Brain microvascular endothelial cell (primary cell): Measurements from ENCODE around the gene FAM20A.
"Not testable (repeated sequence)": the region's sequence is repeated elsewhere in the genome, so short reads cannot be mapped to it uniquely, and the experiment has no call there.

Experiments used
- DNase-seq: peaks from one replicate; pipeline ENCODE4 v3.0.0-alpha.2; 2020
- H3K27ac ChIP-seq: fragments of 250-450 bp; sonication (Bioruptor Pico); 2 replicates; pipeline ENCODE4 v1.5.1; 2020; ENCODE audit warnings: mild to moderate bottlenecking, moderate library complexity
- H3K27me3 ChIP-seq: fragments of 250-450 bp; sonication (Bioruptor Pico); replicated peaks from 2 replicates; pipeline ENCODE4 v1.5.1; 2020; ENCODE audit warnings: mild to moderate bottlenecking
- H3K36me3 ChIP-seq: fragments of 250-450 bp; sonication (Bioruptor Pico); replicated peaks from 2 replicates; pipeline ENCODE4 v1.5.1; 2020; ENCODE audit warnings: mild to moderate bottlenecking
- H3K4me3 ChIP-seq: 2 replicates; pipeline ENCODE4 v1.5.1; 2011; ENCODE audit warnings: low read depth, mild to moderate bottlenecking, control low read depth, low read length, moderate library complexity
- in situ Hi-C: cut with HindIII; loops from 2 replicates; pipeline ENCODE4 v1.10.0; 2017; ENCODE audit warnings: low sequenced_read_pairs, low pct_ligation_motif_present
- TF ChIP-seq, protein P1 (sequence below): IDR thresholded peaks from 2 replicates; pipeline ENCODE4 v1.5.1; 2011; ENCODE audit warnings: low read depth, mild to moderate bottlenecking, moderate library complexity, low read length, control low read depth, inconsistent platforms; ENCODE audit errors: missing control alignments

FAM20A gene

DNA sequence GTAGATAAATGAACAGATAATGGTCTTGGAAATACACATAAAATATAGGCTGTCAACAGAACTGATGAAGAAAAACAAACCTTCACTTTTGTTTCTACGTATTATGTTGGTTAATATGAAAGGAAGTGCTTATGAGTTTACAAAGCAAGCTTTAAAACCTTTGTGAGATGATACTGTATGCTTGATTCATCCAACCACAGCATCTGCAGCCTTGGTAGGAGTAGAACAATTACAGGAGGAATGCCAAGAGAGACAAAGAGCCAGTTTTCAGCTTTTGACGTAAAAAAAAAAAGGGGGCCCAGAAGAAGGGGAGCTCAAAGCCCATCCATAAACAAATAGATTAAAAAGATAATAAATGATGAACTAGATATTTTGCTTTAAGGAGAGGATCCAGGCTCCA lies 13.3 kb downstream of the FAM20A start:
- Histone ChIP-seq H3K27me3 (peaks cover 2% of the 10 kb centered on the region), H3K27ac (no peak overlapping the region), H3K36me3 (no peaks in the 10 kb centered on the region), H3K4me3 (no peak overlapping the region)
- TF ChIP-seq, protein P1, sequence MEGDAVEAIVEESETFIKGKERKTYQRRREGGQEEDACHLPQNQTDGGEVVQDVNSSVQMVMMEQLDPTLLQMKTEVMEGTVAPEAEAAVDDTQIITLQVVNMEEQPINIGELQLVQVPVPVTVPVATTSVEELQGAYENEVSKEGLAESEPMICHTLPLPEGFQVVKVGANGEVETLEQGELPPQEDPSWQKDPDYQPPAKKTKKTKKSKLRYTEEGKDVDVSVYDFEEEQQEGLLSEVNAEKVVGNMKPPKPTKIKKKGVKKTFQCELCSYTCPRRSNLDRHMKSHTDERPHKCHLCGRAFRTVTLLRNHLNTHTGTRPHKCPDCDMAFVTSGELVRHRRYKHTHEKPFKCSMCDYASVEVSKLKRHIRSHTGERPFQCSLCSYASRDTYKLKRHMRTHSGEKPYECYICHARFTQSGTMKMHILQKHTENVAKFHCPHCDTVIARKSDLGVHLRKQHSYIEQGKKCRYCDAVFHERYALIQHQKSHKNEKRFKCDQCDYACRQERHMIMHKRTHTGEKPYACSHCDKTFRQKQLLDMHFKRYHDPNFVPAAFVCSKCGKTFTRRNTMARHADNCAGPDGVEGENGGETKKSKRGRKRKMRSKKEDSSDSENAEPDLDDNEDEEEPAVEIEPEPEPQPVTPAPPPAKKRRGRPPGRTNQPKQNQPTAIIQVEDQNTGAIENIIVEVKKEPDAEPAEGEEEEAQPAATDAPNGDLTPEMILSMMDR, result no peak
- in situ Hi-C loops, result no loop called here
- DNase-seq, result no peak

DNA sequence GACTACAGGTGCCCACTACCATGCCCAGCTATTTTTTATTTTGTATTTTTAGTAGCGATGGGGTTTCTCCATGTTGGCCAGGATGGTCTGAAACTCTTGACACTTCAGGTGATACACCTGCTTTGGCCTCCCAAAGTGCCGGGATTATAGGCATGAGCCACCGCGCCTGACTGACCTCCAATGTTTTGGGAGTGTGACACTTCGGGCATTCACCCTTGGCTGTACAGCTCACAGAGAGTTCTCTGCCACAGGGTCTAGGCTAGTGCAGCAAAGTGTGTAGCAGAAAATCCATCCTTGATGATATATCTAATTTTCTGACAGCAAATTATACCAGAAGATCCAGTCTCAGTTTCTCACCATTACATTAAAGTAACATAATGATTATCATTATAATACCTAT lies 14.1 kb downstream of the FAM20A start:
- TF ChIP-seq, protein P1, result no peak
- H3K27ac ChIP-seq, result no peak overlapping the region
- H3K4me3 ChIP-seq, result no peak overlapping the region
- H3K27me3 ChIP-seq, result peaks cover 2% of the 10 kb centered on the region
- in situ Hi-C loops, result no loop called here
- DNase-seq, result no peak
- no peaks in the 10 kb centered on the region for H3K36me3 ChIP-seq

DNA sequence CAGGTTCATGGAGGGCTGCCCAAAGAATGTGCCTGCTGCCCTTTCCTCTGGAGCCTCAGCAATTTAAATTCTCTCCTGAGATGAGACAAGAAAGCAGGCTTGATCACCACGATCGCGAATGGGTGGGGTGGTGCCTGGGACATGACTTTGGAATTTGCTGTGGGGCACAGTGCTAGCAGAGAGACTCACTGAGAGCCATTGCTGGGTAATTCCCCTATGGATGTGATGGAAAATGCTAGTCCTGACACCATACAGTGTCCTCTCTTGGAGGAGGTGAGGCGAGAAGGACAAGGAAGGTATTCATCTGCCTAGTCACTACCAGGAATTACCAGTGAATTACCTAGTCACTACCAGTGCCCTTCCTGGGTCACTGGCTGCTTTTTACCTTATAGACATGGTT lies 15.5 kb downstream of the FAM20A start:
- in situ Hi-C loops, result no loop called here
- H3K27me3 ChIP-seq, result peaks cover 2% of the 10 kb centered on the region
- no peak overlapping the region for H3K27ac ChIP-seq
- no peak for DNase-seq
- TF ChIP-seq, protein P1, result no peak
- H3K36me3 ChIP-seq, result no peaks in the 10 kb centered on the region
- H3K4me3 ChIP-seq, result no peak overlapping the region

DNA sequence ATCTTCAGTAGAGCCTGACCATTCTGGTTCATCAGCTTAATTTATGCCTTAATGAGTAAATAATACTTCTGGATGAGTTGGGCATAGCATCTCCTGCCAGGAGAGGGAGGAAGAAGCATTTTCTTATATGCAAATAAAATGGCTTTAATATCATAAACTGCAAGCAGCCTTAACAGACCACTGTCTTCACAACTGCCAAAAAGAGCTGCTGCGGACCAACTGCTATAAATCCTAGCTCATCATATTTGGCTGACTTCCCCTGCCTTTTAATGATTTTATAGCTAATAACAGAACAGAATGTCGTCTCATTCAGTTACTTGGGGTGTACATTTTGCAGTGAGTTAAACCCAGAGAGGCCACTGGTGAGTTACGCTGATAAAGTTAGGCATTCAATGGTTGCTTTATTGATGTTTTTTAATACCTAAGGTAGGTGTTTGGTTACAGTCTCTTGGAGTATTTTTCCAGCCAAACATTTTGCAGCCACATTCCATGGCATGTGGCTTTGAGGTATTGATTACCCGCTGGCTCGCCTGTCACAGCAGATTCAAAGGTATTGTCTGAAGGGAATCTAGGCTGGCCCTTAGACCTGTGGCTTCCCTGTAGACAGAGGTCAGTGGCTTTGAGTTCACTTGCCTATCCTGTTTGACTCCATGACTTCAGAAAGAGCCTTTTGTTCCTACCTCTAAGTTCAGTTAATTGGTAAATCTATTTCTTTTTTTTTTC lies 16.4 kb downstream of the FAM20A start:
- H3K36me3 ChIP-seq, result no peaks in the 10 kb centered on the region
- H3K27me3 ChIP-seq, result peaks cover 2% of the 10 kb centered on the region
- H3K27ac ChIP-seq, result no peak overlapping the region
- in situ Hi-C loops, result no loop called here
- DNase-seq, result no peak
- H3K4me3 ChIP-seq, result no peak overlapping the region
- TF ChIP-seq, protein P1, result no peak

- in situ Hi-C loops, result not testable (repeated sequence)
Observed at GRCh38 chr17:68582867-68583266, 18.3 kb downstream of the FAM20A start.

DNA sequence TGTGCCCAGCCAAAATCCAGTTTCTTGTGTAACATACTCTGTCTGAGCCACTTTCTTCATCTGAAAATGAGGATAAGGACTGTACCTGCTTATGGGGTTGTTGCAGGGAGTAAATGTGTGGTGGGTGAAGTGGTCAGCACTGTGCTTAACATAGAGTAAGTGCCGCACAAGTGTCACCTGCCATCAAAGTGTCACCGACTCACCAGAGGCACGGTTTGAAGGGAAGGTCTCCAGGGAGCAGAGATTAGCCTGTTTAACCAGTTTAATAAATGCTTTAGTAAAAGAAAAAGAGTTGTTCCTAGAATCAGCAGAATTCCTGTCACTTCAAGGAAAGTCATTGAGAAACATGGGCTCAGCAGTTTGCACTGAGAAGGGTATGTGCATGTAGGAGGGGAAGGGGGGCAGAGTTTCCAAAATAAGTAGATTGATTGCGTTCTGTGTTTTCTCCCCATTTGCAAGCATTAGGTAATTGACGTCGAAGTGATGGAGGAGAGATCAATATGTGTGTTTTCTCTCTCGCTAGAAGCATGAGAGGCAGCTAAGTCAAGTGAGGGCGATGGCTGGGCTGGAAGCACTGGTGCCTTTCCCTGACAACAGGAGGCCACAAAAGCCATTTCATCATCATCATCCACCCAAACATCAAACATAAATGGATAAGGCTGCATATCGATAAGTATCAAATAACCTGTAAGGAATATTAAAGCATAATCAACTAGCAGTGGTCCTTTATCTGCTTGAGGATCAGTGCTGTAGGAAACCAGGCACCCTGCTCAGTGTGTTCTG lies 19.1 kb downstream of the FAM20A start:
- no peaks in the 10 kb centered on the region for H3K36me3 ChIP-seq
- in situ Hi-C loops, result no loop called here
- H3K27ac ChIP-seq, result no peak overlapping the region
- TF ChIP-seq, protein P1, result no peak
- H3K4me3 ChIP-seq, result no peak overlapping the region
- no peak for DNase-seq
- peaks cover 2% of the 10 kb centered on the region for H3K27me3 ChIP-seq

More at GRCh38 chr17:68582867-68583266, 18.3 kb downstream of the FAM20A start:
- H3K36me3 ChIP-seq, H3K27ac ChIP-seq, DNase-seq, H3K4me3 ChIP-seq, H3K27me3 ChIP-seq: not testable (repeated sequence)
